AG09309 (cell line): ENCODE data around the gene SMIM35.

Source experiments
- DNase-seq: peaks from one replicate; pipeline ENCODE4 v3.0.0-alpha.2; 2010; ENCODE audit warnings: low read depth
- H3K4me3 ChIP-seq: 2 replicates; pipeline ENCODE4 v1.5.1; 2011; ENCODE audit warnings: mild to moderate bottlenecking, low read depth, low read length, moderate library complexity; ENCODE audit not compliant: control insufficient read depth
- TF ChIP-seq, protein P1 (sequence below): IDR thresholded peaks from 2 replicates; pipeline ENCODE4 v1.5.1; 2011; ENCODE audit warnings: mild to moderate bottlenecking, low read depth, low read length, inconsistent platforms; ENCODE audit not compliant: insufficient read depth, control insufficient read depth; ENCODE audit errors: missing control alignments

SMIM35 gene

DNA sequence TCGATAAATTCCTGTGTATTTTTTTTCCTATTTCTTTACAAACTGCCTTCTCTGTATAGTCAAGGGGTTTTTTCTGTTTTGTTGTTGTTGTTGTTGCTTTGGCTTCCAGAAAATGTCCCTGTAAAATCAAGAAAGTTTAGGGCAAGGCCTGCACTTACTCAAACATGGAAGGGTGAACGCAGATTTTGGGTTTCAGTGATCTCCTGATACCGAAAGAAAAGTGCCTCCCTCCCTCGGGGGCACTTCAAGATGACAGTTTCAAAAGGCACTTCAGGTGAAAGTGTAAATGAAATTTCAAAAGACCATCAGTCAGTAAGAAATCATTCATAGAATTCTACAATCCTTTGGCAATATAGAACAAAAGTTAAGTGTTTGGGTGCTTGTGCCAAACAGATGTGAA, 53.3 kb downstream of the SMIM35 start:
- no peak for DNase-seq
- no peak overlapping the region for H3K4me3 ChIP-seq
- TF ChIP-seq, protein P1, sequence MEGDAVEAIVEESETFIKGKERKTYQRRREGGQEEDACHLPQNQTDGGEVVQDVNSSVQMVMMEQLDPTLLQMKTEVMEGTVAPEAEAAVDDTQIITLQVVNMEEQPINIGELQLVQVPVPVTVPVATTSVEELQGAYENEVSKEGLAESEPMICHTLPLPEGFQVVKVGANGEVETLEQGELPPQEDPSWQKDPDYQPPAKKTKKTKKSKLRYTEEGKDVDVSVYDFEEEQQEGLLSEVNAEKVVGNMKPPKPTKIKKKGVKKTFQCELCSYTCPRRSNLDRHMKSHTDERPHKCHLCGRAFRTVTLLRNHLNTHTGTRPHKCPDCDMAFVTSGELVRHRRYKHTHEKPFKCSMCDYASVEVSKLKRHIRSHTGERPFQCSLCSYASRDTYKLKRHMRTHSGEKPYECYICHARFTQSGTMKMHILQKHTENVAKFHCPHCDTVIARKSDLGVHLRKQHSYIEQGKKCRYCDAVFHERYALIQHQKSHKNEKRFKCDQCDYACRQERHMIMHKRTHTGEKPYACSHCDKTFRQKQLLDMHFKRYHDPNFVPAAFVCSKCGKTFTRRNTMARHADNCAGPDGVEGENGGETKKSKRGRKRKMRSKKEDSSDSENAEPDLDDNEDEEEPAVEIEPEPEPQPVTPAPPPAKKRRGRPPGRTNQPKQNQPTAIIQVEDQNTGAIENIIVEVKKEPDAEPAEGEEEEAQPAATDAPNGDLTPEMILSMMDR = no peak

GRCh38 chr11:118028626-118029025, 58.1 kb downstream of the SMIM35 start:
- no peak for DNase-seq
- no peak overlapping the region for H3K4me3 ChIP-seq
- TF ChIP-seq, protein P1 = no peak

- no peak for DNase-seq
- TF ChIP-seq, protein P1 = no peak
- no peak overlapping the region for H3K4me3 ChIP-seq
Measured at GRCh38 chr11:118027694-118028093, 59.1 kb downstream of the SMIM35 start.

- H3K4me3 ChIP-seq = no peak overlapping the region
- DNase-seq = no peak
- TF ChIP-seq, protein P1 = no peak
Measured at GRCh38 chr11:118021146-118021545, 65.6 kb downstream of the SMIM35 start.

GRCh38 chr11:118018401-118018800, 68.4 kb downstream of the SMIM35 start:
- TF ChIP-seq, protein P1 = no peak
- no peak overlapping the region for H3K4me3 ChIP-seq
- DNase-seq = no peak

GRCh38 chr11:118017631-118018315, 69.0 kb downstream of the SMIM35 start:
- H3K4me3 ChIP-seq = no peak overlapping the region
- DNase-seq = no peak
- TF ChIP-seq, protein P1 = no peak
